DMS153 treated with DMSO at 0.1 percent for 48 hours (cell line): ENCODE results near the gene RENBP.
A peak's percentile ranks its signal among the peaks of the same experiment; 100 is the strongest.
"Not testable (repeated sequence)": the region's sequence is repeated elsewhere in the genome, so short reads cannot be mapped to it uniquely, and the experiment has no call there.

Experiments
- DNase-seq: peaks from one replicate; lab custom pipeline; 2025; ENCODE audit not compliant: unreplicated experiment; lab: John Stamatoyannopoulos, UW

The RENBP gene

GRCh38 chrX:153944140-153944799, at the start of gene RENBP:
Gene RENBP, minus strand, starts transcription at chrX:153944643. Its CDS starts 33 bp downstream, at chrX:153944610.
- no peak for DNase-seq

GRCh38 chrX:153993978-153994377, 49.5 kb upstream of the RENBP start:
- no peak for DNase-seq

GRCh38 chrX:153993079-153993478, 48.6 kb upstream of the RENBP start:
- DNase-seq = no peak

GRCh38 chrX:153992180-153992579, 47.7 kb upstream of the RENBP start:
- DNase-seq = no peak

- no peak for DNase-seq
These were observed 46.7 kb upstream of the RENBP start for GRCh38 chrX:153991013-153991580.

- DNase-seq = no peak
These were observed 45.7 kb upstream of the RENBP start for GRCh38 chrX:153989973-153990655.

GRCh38 chrX:153988493-153988892, 44.0 kb upstream of the RENBP start:
- DNase-seq = no peak

- DNase-seq = no peak
These were observed 40.1 kb upstream of the RENBP start for GRCh38 chrX:153984351-153985178.

GRCh38 chrX:153983321-153983801, 38.9 kb upstream of the RENBP start:
- no peak for DNase-seq

GRCh38 chrX:153981771-153982533, 37.5 kb upstream of the RENBP start:
- DNase-seq = no peak

GRCh38 chrX:153981231-153981630, 36.8 kb upstream of the RENBP start:
- no peak for DNase-seq

GRCh38 chrX:153980394-153980793, 36.0 kb upstream of the RENBP start:
- DNase-seq = not testable (repeated sequence)

- no peak for DNase-seq
These were observed 30.4 kb upstream of the RENBP start for GRCh38 chrX:153974726-153975286.

- no peak for DNase-seq
These were observed 29.7 kb upstream of the RENBP start for GRCh38 chrX:153974003-153974725.

- DNase-seq = peak; percentile 43
These were observed 28.9 kb upstream of the RENBP start for GRCh38 chrX:153973127-153974002.

GRCh38 chrX:153972368-153973126, 28.1 kb upstream of the RENBP start, which contains the start of gene TMEM187:
Gene TMEM187, plus strand, starts transcription at chrX:153972754. Its CDS starts 9,309 bp downstream, at chrX:153982063.
- DNase-seq = peak; percentile 90

GRCh38 chrX:153971450-153972367, 27.3 kb upstream of the RENBP start, which contains the start of gene HCFC1:
Gene HCFC1, minus strand, starts transcription at chrX:153971818. Its CDS starts 978 bp downstream, at chrX:153970840.
- peak; percentile 92 for DNase-seq
